NOMO-1 (cell line): Measurements from ENCODE around the gene TRIM32.

Experiments
- DNase-seq, 2 experiments: peaks; one replicate each; lab custom pipeline; 2025; ENCODE audit not compliant: unreplicated experiment in 2 of 2; lab: John Stamatoyannopoulos, UW

TRIM32 gene

GRCh38 chr9:116750510-116750909 is 63.4 kb downstream of the TRIM32 start:
- DNase-seq: no peak
